Measurements from ENCODE around the gene NIPBL.

NIPBL gene

DNA sequence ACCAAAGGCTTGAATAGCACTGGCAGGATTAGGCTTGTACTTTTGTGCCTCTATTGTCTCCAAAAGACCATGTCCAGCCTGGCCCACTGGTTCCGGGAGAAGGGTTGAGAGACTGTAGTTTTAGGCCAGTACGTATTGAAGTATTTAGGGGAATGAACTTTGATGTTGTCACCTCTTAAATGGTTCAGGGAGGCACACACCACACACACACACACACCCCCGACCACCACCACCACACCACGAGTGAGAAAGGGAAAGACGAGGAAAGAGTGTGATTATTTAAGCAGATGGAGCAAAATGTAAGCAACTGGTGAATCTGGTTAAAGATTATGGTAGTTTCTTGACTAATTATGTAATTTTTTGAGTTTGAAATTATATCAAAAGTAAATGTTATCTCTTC lies 61.6 kb downstream of the NIPBL start:
- no peak for DNase-seq (ENCODE audit: low read depth, low spot score)
- no peak overlapping the region for H3K4me3 ChIP-seq (ENCODE audit: low read length)

DNA sequence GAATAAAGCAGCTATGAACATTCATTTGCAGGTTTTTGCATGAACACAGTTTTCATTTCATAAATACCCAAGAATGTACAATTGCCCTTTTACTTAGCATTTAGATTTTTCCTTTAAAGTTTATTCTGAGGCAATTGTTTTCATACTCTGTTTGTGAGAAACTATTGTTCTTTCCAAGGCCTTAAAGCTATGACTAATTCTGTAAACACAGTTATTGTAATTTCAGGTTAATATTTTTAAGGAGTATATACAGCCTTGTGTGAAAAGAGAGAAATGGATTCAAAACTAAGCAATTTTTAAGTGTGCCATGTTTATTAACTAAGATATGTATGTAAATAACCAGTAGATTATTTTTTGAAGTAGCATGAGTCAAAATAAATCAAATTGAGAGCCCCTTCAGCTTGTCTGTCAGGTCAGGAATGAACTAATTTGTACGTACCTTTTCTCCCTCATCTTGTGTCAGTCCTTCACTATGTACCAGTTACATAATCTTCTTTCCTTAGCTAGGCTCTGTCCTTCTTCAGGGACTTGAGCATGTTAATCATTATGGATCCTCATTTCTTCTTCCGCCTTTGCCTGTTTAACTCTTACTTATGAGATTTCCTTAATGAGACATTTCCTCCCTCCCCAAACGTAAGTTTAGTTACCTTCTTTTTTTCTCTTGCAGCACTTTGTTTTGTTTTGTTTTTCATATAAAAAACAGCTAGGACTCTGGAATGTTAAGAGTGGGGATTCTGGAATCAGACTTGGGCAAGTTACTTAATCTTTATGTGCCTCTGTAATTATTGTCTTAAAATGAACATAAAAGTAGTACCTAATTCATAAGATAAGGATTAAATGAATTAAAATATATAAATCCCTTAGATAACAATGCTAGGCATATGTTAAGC lies 63.6 kb downstream of the NIPBL start:
- DNase-seq (ENCODE audit: low read depth, low spot score), result no peak
- no peak overlapping the region for H3K4me3 ChIP-seq (ENCODE audit: low read length)

DNA sequence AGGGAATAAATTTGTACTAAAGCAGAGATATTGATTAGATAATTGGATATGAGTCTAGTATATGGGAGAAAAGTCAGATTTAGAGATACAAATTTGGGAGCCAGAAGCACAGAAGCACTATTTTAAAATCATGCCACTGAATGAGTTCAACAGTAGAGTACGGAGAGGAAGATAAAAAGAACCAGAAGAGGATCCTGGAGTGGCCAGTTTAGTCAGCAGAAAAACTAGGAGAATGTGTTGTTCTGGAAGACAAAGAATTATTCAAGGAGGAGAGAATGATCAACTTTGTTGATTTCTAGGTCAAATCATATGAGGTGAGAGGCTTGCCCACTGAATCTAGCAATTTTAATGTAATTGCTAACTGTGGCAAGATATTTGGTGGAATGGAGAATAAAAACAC lies 67.0 kb downstream of the NIPBL start:
- no peak for DNase-seq (ENCODE audit: low read depth, low spot score)
- no peak overlapping the region for H3K4me3 ChIP-seq (ENCODE audit: low read length)

DNA sequence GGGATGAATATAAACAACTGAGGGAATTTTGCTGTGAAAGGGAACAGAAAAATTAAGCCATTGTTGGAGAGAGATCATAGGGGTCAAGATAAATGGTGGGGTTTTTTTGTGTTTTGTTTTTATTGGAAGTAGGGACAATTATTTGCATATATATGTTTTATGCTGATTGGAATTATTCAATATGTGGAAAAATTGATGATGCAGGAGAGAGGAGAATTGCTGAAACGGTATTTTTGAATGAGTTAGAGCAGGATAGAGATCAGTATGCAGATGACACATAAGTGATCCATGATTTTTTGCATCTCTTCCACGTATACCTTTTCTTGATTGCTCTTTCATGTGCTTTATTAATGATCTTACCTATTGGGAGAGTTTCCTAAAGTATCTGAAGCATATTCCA lies 67.5 kb downstream of the NIPBL start:
- no peak for DNase-seq (ENCODE audit: low read depth, low spot score)

DNA sequence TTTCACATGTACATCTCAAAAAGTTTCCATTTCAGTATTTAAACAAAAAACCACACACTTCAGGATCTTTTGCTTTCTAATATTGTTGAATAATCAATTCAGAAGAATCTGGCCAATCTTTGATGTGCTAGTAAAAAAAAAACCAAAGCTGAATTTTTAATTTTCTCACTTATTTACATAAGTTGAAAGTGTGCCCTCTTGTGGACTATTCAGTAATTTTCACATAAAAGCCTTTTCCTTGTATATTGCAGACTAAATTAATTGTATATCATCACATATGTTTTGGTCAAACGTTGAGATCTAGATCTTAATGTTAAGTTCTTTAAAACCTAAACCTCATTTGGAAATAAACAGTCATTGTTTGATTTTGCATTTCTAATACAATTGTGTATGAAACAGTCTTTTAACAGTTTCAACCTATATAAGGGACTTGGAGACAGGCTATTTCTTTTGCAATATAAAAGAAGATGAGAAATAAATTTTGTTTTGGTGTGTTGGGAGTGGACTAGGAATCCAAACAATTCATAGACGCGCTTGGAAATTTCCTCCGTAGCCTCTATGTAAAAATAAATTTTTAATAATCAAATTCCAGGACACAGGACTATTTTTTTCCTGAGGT lies 68.1 kb downstream of the NIPBL start:
- H3K4me3 ChIP-seq (ENCODE audit: low read length), result no peak overlapping the region
- peak; percentile 77 for DNase-seq (ENCODE audit: low read depth, low spot score)

More for the DNA sequence above, 67.5 kb downstream of the NIPBL start:
- H3K4me3 ChIP-seq (ENCODE audit: low read length), result no peak overlapping the region

DNA sequence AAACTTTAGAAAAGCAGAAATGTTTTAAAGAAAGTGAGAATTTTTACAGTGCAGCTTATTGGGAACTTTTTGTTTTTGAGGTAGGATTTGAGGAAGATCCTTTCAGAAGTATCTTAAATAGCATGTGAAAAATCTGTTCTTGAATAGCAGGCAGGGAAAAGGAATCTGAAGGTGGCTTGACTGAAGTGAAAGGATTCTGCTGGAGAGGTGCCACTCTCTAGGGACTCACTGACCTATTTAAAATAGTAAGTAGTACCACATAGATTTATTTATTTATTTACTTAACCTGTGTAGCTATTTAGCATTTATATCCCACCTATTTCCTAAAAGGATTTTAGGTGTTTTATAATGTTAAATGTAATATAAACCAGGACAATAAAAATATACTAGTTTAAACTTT lies 69.1 kb downstream of the NIPBL start:
- DNase-seq (ENCODE audit: low read depth, low spot score), result no peak
- H3K4me3 ChIP-seq (ENCODE audit: low read length), result no peak overlapping the region

DNA sequence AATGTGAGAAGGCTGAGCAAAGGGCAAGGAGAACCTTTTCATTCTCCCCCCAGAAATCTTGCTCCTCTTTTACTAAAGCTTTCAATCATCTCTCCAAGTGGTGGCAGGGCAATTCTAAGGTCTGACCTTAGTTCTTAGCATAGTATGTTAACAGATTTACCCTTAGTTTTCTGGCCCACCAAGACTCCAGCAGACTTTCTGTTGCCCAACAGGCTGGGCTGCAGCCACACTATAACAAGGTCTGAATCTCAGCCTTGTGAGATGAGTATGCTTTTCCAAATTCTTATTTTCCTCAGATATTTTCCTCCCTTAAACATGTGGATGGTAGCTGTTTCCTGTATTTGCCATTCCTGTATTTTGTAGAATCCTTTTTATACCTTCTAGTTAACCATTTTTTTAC lies 69.5 kb downstream of the NIPBL start:
- no peak for DNase-seq (ENCODE audit: low read depth, low spot score)
- H3K4me3 ChIP-seq (ENCODE audit: low read length), result no peak overlapping the region

DNA sequence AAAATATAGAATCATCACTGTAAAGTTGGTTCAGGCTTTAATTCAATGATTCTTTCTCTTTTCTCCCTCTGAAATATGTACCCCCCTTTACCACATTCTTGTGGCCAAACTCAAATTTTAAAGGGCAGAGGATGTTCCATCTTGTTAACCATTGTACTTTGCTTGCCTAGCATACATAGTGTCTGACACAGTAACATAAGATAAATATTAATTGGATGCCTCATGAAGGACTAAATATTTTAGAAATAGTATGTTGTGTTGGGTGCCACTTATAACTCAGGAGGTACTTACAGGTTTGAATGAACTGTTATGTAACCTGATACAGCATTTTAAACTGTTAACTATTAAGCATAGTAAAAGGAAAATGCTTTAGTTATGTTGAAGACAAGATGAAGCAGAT lies 71.5 kb downstream of the NIPBL start:
- DNase-seq (ENCODE audit: low read depth, low spot score), result no peak
- H3K4me3 ChIP-seq (ENCODE audit: low read length), result no peak overlapping the region

DNA sequence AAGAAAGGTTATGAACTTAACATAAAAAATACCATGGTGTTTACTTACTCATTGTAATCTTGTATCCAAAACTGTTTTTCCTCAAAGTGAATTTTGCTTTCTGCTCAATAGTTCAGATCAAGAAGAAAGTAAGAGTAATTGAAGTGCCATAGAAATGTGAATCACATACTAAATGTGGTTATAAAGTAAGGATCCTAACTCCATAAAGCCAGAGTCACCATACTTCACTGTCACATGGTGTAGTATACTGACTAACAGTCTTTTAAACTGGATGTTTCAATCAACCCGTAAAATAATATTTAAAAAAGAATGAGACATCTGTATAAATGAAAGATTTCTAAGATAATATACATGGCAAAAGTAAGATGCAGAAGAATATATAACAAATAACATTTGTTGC lies 72.1 kb downstream of the NIPBL start:
- no peak for DNase-seq (ENCODE audit: low read depth, low spot score)
- H3K4me3 ChIP-seq (ENCODE audit: low read length), result no peak overlapping the region

DNA sequence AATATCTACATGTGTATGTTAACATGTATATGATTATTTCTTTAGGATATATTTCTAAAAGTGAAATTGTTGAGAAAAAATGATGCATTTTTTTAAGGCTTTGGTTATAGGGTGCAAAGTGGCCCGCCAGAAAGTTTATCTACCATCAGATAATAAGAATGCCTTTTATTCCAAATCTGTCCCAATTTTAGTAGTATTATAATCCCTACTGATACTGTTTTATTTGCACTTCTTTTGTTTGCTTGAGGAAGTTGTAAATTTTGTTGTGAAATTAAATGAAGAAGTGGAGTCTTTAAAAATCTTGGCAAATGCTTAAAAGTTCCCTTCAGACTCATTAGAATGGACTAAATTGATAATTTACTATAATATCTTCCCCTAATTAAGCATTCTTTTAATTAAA lies 73.0 kb downstream of the NIPBL start:
- DNase-seq (ENCODE audit: low read depth, low spot score), result no peak
- H3K4me3 ChIP-seq (ENCODE audit: low read length), result no peak overlapping the region

DNA sequence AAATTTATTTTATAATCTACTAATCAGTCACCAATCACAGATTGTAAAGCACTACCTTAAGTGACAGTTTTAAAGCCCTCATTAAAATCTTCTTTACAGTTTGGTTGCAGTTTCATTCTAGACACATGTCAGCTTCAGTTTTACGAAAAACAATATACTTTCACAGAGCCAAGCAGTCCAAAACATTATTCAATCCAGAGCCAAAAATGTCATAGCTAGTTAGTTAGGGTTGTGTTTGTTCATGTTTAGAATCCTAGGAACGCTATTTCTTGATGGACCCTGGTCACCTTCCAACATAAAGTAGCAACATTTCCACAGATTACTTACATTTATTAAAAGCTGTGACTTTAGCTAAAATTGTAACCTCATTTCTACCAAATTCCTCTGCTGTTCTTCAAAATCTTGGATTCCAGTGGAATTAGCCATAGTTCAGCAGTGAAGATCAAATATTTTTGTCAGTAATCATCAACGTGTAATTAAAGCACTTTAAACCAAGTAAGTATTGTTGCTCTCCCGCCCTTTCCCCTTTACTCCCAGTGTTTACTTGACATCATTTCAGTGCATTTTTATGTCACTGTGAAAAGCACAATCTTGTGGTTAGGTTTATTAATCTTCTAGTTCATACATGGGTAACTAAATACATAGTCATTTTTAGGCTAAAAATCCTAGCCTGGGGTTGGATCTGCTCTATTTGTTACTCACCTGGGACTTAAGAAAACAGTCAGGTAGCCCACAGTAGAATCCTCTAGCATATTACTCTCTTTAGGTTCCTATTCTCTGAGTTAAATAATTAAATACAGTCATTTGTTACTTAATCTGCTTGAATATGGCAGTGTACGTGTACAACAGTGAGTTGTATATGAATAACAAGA lies 74.3 kb downstream of the NIPBL start:
- no peak for DNase-seq (ENCODE audit: low read depth, low spot score)
- no peak overlapping the region for H3K4me3 ChIP-seq (ENCODE audit: low read length)

DNA sequence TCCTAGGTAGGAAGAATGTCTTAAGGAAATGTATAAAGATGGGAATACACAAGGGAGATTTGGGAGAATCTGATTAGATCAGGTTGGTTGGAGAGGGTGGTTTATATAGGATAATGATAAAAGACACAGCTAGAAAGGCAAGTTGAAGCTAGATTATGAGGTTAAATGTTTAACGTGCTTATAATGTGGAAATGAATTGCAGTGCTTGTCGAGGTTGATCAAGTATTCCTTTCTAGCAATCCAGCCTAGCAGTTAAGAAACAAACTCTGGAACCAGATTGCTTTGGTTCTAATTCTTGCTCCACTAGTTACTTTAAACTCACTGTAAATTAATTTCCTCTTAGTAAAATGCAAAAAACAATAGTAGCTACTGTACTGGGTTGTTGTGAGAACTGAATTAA lies 76.5 kb downstream of the NIPBL start:
- DNase-seq (ENCODE audit: low read depth, low spot score), result no peak
- no peak overlapping the region for H3K4me3 ChIP-seq (ENCODE audit: low read length)

DNA sequence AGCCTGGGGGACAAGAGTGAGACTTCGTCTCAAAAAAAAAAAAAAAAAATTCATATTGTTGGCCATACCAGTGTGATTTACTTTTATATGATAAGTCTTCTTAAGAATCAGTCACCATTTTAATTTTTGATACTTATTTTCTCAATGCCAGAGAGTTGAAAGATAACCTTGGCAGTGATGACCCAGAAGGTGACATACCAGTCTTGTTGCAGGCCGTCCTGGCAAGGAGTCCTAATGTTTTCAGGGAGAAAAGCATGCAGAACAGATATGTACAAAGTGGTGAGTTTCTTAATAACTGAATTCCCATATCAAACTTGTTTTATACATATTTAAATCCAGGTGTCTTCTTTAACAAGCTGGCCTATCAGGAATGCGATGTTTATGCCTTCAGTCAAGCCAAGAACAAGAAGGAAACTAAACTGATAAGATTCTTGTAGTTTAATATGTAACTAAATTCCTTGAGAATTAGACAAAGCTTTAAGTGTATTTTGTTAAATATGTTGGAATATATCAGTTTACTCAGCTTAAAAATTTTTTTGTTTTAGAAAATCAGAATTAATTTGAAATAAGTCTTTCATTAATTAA lies 81.5 kb downstream of the NIPBL start:
- DNase-seq (ENCODE audit: low read depth, low spot score), result no peak
- no peak overlapping the region for H3K4me3 ChIP-seq (ENCODE audit: low read length)

DNA sequence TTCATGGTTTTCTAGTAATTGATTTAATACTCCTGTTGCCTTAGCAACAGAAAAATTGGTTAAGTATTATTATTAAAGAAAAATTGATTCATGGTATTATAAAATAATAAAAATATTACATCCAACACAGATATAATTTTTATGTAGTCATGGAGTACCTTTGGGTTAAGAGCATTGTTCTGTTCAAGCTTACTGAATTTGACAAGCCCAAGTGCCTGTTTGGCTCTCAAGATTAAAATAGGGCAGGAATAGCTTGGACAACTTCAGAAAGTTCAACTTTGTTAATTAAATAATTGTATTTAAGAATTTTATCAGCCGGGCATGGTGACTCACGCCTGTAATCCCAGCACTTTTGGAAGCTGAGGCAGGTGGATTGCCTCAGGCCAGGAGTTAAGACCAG lies 82.0 kb downstream of the NIPBL start:
- no peak overlapping the region for H3K4me3 ChIP-seq (ENCODE audit: low read length)

DNA sequence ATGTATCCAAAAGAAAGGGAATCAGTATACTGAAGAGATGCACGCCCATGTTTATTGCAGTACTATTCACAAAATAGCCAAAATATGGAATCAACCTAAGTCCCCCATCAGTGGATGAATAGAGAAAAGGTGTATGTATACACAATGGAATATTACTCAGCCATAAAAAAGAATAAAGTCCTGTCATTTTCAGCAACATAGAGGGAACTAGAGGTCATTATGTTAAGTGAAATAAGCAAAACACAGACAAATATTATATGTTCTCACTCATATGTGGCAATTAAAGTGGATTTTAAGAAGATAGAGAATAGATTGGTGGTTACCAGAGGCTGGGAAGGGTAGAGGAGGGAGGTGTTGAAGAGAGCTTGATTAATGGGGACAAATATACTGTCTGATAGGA lies 88.6 kb downstream of the NIPBL start:
- H3K4me3 ChIP-seq (ENCODE audit: low read length), result no peak overlapping the region
- no peak for DNase-seq (ENCODE audit: low read depth, low spot score)

More for the DNA sequence above, 82.0 kb downstream of the NIPBL start:
- DNase-seq (ENCODE audit: low read depth, low spot score), result no peak

DNA sequence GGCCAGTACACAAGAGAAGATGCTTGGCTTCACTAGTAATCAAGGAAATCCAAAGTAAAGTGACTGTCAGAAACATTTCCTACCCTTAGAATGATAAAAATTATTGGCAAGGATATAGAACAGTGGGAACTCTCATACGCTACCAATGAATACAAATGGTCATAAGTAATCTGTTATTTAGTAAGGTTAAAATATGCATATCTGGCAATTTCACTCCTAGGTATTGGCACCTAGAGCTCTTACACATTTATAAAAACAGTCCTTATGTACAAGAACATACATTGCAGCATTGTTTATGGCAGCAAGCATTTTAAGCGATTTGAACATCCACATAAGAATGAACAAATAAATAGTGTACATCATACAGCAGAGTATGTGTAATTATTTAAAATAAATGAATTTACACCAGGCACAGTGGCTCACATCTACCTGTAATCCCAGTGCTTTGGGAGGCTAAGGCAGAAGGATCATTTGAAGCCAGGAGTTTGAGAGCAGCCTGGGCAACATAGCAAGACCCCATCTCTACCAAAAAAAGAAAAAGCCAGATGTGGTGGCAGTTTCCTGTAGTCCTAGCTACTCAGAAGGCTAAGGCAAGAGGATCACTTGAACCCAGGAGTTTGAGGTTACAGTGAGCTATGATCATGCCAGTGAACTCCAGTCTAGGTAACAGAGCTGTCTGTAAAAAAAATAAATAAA lies 93.3 kb downstream of the NIPBL start:
- no peak for DNase-seq (ENCODE audit: low read depth, low spot score)
- H3K4me3 ChIP-seq (ENCODE audit: low read length), result no peak overlapping the region

DNA sequence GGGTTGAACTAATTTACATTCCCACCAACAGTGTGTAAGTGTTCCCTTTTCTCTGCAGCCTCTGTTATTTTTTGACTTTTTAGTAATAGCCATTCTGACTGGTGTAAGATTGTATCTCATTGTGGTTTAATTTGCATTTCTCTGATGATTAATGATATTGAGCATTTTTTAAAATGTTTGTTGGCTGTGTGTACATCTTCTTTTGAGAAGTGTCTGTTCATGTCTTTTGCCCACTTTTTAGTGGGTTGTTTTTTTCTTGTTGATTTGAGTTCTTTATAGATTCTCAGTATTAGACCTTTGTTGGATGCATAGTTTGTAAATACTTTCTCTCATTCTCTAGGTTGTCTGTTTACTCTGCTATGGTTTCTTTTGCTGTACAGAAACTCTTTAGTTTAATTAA lies 101.6 kb downstream of the NIPBL start:
- DNase-seq (ENCODE audit: low read depth, low spot score), result no peak
- H3K4me3 ChIP-seq (ENCODE audit: low read length), result no peak overlapping the region

DNA sequence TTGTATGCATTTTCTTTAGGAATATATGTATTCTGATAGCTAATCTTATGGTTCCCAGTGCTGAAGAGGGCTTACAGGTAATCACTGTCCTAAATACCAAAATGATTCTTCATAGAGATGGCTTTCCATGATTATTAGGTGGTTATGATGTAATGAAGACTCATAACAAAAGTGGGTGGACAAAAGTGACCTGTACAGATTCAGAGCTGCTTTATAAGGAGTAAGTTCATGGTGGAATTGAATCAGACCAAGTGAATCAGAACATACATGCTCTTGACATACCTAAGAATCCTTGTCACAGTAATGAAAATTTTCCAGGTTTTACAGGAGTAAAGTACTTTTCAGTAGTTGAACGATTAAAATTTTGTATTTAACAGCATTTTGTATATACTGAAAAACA lies 105.6 kb downstream of the NIPBL start:
- DNase-seq (ENCODE audit: low read depth, low spot score), result no peak

DNA sequence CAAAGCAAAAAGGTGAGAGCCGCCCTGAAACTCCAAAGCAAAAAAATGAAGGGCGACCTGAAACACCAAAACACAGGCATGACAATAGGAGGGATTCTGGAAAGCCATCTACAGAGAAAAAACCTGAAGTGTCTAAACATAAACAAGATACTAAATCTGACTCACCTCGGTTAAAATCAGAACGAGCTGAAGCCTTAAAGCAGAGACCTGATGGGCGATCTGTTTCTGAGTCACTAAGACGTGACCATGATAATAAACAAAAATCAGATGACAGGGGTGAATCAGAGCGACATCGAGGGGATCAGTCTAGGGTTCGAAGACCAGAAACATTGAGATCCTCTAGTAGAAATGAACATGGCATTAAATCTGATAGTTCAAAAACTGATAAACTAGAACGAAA lies 108.8 kb downstream of the NIPBL start:
- DNase-seq (ENCODE audit: low read depth, low spot score), result no peak
- no peak overlapping the region for H3K4me3 ChIP-seq (ENCODE audit: low read length)

More for the DNA sequence above, 105.6 kb downstream of the NIPBL start:
- no peak overlapping the region for H3K4me3 ChIP-seq (ENCODE audit: low read length)

Data from Jurkat, Clone E6-1 (cell line).